ENCODE results near the gene CHRNG.

CHRNG gene, protein sequence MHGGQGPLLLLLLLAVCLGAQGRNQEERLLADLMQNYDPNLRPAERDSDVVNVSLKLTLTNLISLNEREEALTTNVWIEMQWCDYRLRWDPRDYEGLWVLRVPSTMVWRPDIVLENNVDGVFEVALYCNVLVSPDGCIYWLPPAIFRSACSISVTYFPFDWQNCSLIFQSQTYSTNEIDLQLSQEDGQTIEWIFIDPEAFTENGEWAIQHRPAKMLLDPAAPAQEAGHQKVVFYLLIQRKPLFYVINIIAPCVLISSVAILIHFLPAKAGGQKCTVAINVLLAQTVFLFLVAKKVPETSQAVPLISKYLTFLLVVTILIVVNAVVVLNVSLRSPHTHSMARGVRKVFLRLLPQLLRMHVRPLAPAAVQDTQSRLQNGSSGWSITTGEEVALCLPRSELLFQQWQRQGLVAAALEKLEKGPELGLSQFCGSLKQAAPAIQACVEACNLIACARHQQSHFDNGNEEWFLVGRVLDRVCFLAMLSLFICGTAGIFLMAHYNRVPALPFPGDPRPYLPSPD

DNA sequence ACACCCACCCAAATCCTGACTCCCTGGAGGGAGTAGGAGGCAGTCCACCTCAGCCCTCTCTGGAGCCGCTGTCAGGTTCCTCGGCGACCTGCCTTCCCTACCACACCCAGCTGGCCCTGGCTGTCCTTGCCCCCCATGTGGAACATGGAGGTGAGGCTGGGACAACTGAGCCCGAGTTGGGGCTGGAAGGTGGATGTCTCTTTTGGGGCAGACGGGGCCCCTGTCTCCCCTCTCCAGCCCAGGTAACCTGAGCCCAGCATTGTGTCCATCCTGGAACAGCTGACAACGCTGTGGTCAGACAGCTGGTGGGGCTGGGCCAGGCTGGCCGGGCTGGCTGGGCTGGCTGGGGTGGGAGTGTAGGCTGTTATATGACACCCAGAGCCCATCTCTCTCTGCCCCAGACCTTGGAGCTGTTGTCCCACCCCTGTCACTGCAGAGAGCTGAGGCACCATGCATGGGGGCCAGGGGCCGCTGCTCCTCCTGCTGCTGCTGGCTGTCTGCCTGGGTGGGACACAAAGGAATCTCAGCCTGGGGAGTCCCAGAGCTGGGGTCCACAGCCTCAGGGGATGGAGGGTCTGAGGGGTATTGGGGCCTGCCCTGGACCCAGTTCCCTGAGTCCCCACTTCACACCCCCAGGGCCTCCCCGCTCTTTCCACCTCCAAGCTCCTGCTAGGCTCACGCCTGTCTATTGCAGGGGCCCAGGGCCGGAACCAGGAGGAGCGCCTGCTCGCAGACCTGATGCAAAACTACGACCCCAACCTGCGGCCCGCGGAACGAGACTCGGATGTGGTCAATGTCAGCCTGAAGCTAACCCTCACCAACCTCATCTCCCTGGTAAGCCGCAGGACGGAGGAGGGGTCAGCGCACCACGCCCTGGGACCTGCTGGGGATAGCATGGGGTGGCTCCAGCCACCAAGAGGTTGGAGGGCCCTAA lies at the start of gene CHRNG:
Gene CHRNG (plus strand): TSS at position 395 of the 934 bp plus-strand sequence. CDS start 56 bp downstream, at position 451.
- no peak for DNase-seq (ENCODE audit: low read depth, low spot score)

DNA sequence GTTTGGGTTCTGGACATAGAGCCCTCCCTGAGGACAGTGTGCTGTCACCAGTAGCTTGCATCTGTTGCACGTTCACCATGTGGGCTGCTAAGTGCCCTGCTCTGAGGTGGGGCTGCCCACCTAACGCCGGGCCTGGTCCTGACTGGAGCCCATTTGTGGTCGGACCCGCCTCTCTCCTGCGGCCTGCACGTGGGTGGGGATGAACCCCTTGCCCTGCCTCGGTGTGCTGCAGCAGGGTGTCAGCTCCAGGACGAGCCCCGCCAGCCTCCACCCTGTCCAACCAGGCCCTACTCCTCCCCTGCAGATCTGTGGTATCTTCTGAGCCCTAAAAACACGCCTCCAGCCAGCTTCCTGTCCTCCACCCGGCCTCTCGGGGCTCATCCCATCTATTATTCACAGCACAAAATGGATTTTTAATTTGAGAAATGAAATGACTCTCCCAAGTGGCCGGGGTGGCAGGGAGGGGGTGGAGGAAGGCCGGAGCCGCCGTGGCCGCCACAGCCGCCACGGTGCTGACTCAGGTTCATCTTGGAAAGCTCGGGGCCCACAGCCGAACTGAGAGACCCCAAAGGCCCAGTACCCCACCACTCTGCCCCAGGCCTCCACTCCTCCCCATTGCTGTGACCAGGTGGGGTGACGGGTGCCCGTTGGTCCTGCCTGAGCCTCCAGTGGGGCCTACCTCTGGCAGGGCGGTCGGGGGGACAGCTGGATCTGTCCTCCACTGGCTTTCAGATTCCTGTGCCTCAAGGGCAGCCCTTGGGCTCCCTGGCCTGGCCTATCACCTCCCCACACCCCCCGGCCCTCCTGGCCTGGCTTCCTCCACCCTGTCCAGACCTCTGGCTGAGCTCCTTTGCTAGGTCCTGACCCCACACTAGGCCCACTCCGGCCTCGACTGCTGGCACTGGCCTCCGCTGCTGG lies 49.0 kb upstream of the CHRNG start:
- no peak for DNase-seq (ENCODE audit: low read depth, low spot score)

DNA sequence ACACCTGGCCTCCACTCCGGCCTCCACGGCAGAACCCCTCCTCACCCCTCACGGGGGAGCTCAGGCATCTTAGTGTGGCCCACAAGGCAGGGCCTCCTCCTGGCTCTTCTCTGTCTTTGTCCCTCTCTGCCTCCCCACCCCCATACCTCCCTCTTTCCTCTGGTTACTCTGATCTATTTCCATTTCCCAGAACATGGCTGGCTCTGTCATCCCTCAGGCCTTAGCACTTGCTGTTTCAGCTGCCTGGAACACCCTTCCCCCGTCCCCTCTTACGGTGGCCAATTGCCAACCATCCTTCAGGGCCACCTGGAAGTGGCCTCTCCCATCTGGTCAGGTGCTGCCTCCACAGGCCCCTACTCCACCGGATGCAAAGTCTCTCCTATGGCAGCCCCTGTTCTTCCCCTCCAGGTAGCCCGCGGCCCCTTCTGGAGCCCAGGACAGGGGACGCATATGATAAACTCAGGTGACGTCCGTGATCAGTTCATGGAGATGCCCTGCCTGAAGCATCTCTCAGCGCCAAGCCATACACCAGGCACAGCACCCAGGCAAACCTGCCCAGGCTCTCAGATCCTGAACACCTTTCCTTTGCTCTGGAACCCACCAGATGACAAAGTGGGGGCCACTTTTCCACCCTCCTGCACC lies 48.2 kb upstream of the CHRNG start:
- no peak for DNase-seq (ENCODE audit: low read depth, low spot score)

DNA sequence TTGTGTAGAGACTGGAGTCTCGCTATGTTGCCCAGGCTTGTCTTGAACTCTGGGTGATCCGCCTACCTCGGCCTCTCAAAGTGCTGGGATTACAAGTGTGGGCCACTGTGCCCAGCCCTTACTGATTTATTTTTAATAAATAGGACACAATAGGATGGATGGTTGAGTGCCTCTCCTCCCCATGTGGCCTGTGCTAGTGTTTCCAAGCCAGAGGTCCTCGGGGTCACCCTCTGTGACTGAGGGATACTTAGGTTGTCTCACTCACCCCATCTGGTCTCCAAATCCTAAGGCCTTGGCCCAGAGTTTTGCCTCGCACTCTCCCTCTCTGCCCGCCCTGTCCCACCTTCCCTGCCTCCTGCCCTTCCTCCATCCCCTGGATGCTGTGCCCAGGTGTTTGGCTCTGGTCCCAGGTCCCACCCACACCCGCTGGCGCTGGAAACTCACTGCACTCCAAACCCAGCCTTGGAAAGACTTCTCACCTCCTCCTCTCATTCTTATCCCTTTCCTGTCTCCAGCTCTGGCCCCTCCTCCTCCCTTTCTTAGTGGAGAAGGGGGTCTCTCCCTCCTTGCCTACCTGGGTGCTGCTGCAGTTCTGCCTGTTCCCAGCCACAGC lies 47.1 kb upstream of the CHRNG start:
- no peak for DNase-seq (ENCODE audit: low read depth, low spot score)

DNA sequence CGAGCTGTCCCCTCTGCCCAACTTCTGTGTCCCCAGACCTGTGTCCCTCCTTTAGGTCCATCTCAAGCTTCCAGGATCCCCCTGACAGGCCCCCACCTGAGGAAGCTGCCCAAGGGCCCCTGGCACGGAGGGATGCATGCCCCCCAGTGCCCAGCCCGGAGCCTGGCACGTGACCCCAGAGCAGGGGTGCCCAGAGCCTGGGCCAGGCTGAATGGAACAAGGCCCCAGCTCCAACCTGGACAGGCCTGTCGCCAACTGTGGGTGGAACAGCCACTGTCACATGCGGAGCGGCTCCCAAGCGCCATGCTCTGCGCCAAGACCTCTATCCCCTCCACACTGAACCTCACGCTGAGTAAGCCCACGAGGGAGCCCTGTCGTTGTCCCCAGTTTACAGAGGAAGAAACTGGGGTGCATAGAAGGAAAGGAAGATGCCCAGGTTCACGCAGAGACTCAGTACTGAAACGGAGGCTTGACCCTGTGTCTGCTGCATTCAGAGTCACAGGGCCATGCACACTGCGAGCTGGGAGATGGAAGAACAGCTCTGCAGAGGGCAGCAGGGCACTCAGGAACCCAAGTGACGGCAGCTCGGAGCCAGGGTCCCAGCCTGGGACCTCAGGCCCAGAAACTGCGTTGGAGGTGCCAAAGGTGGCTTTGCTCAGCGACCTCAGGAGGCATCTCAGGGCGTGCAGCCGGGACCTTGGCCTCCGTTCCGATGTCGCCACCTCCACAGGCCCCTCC lies 46.4 kb upstream of the CHRNG start:
- no peak for DNase-seq (ENCODE audit: low read depth, low spot score)

DNA sequence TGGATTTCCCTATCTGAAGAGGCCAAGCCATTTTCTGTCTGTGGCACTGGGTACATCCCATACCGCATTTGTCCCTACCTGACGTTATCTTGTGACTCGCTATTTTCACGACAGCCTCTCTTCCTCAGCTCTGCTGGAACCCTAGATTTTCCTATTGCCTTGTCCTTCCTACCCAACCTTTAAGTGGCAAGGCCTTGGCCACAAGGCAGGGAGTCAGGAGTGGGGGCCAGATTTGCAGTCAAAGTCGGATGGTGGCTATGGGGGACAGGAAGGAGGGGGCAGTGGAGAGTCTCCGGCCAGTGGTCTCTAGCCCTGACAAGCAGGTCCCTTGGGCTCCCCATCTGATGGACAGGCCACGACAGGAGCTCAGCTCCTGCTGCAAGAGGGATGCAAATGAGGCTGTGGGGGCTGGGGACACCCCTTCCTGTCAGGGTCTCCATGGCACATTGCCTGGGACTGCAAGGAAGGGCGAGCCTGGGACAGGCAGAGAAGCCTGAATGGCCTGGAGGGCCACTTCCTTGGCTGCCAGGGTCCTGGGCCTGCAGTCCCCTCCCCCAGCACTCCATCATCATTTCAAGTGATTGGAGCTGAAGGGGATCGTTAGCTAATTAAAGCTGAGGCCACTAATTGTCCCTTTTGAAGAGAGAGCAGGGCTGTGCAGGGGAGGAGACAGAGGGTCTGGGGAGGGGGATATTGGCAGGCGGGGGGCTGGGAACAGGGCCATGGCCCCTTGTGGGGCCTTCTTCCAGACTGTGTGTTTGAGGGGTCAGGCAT lies 45.6 kb upstream of the CHRNG start:
- no peak for DNase-seq (ENCODE audit: low read depth, low spot score)

DNA sequence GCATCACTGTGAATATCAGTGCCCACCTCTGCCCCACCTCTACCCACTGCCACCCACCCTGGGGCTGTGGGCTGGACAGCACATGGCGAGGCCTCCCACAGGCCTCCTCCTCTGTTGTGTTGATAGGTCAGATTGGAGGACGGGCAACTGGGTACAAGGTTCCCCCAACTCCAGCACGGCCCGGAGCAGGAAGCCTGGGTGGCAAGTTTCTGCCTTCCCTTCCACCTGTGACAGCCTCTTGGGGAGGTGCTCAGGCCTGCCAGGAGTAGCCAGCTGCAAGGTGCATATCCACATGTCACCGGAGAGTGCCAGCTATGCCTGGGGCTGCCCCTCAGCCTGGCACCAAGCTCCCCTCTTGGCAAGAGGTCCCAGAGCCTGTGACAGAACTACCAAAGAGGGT lies 45.0 kb upstream of the CHRNG start:
- DNase-seq (ENCODE audit: low read depth, low spot score), result no peak

DNA sequence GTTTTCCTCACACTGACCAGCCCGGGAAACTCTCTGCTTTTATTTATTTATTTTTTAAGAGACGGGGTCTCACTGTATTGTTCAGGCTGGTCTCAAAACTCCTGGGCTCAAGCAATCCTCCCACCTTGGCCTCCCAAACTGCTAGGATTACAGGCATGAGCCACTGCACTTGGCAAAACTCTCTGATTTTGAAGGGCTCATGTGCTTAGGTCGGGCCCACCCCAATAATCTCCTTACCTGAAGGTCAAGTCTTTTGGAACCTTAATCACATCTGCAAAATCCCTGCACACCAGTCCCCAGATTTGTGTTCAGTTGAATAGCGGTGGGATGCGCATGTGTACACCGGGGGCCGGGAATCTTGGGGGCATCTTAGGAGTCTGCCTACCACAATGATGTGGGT lies 44.2 kb upstream of the CHRNG start:
- DNase-seq (ENCODE audit: low read depth, low spot score), result no peak

DNA sequence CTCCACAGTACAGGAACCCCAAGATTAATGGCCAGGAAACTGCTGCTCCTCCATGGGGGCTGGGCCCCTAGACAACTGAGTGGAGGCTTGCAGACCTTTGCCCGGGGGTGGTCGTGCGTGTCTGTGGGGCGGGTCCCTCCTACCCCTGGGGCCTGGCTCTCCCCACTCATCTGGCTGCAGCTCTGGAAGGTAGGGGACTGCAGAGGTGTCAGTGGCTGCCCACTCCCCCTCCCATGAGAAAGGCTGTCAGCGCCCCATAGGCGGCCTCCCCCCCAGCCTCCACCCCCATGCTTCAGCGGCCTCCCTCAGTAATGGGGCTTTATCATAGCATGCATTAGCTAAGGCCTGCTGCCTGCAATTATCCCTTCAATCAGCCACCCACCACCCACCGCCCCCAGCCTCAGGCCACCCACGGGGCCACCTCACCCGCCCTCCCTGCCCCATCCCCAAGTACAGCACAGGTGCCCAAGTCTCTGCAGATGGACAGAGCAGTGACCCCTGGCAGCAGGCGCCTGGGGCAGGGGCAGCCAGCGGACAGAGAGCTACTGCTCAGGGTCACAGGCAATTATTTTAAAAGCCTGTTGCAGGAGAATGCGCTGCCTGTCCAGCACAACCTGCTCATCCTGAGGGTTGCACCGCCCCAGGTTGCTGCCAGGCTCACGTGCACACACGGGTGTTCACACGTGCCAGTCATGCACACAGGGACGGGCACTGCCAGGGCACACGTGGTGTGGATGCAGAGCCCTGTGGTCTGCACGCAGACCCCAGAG lies 42.8 kb upstream of the CHRNG start:
- no peak for DNase-seq (ENCODE audit: low read depth, low spot score)

DNA sequence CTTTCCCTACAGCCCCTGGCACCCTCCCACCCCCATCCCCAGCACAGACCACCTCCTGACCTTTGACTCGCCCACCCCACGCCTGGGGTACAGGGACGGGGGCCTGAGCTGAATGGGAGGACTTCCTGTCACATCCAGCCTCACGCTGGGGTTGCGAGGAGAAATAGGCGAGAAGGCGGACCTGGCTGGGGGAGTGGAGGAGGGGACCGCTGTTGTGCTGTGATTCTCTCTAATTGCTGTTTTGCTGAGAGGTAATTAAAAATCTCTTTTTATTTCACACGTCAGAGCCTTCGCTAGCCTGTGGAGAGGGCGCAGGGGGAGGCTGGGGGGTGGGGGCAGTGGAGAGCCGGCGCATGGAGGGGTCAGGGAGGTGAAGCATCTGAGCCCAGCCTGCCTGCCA lies 42.1 kb upstream of the CHRNG start:
- no peak for DNase-seq (ENCODE audit: low read depth, low spot score)

DNA sequence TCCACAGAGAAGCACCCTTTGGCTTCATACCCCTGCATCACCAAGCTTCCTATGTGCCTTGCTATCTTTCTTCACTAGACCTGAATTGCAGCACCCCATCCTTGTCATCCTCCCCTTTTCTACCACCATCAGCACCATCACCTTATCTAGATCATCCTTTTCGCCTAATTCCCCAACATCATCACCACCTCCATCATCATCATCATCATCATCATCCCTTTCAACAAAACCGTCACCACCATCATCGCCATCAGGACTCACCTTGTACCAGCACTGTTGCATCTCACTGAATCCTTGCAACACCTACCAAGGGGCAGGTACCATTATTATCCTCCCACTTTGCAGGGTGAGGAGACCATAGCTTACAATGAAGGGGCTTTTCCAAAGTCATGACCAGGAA lies 41.0 kb upstream of the CHRNG start:
- no peak for DNase-seq (ENCODE audit: low read depth, low spot score)

DNA sequence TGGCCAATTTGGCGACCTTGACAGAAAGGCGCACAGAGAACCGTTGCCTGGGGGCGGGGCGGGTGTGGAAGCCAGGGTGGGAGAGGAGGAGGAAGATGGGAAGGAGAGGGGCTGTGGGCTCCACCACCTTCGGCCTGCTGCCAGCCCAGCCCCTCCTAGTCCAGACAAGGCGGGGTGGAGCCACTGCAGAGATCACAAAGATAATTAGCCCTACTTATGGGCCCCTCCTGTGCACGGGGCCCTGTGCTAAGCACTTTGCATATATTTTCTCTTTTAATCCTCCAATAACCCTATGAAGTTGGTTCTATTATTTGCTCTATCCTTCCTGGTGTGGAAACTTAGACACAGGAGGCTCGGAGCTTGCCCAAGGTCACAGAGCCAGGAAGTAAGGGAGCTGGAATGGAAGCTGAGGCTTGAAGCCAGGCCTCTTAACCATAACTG lies 38.1 kb upstream of the CHRNG start:
- DNase-seq (ENCODE audit: low read depth, low spot score), result no peak

DNA sequence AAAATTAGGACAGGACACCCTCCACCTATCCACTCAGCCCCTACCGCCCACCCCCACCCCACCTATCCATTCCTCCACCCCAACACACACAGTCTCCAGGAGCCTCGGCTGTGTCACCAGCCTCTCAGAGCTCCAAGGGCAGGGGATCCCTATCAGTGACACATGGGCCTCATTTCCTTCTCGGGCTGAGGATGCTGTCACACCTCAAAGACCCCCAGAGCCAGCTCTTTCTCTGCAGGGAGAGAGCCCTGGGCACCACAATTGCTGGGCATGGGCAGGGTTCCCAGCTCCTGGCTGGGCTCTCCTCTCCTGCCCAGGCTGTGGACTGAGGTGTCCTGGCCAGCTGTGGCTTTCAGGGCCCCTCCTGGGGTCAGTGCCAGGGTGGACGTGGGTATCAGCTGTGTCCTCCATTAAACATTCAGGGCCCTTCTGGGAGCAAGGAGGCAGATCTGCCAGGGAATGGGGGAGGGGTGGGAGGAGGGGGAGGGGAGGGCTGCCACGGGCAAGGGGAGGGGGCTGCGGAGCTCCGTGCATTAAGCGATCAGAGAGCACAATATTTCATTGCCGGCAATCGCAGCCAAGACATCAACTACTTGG lies 37.6 kb upstream of the CHRNG start:
- no peak for DNase-seq (ENCODE audit: low read depth, low spot score)

DNA sequence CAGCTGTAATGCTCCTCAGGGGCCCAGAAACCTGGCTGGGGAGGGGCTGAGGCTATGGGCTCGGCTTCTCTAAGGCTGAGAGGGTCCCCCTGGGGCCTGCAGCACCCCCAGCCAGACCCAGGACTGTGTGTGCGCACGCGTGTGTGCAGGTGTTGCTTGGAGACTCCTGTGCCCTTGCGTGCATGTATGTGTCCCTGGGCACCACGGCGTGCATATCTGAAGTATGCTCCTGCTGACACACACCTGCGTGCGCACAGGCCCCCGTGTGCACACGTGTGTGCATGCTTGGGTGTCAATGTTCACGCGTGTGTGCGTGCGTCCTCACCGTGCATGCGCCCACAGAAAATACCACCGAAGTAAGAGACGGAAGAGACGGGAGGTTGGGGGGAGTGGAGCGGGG lies 37.0 kb upstream of the CHRNG start:
- DNase-seq (ENCODE audit: low read depth, low spot score), result no peak

DNA sequence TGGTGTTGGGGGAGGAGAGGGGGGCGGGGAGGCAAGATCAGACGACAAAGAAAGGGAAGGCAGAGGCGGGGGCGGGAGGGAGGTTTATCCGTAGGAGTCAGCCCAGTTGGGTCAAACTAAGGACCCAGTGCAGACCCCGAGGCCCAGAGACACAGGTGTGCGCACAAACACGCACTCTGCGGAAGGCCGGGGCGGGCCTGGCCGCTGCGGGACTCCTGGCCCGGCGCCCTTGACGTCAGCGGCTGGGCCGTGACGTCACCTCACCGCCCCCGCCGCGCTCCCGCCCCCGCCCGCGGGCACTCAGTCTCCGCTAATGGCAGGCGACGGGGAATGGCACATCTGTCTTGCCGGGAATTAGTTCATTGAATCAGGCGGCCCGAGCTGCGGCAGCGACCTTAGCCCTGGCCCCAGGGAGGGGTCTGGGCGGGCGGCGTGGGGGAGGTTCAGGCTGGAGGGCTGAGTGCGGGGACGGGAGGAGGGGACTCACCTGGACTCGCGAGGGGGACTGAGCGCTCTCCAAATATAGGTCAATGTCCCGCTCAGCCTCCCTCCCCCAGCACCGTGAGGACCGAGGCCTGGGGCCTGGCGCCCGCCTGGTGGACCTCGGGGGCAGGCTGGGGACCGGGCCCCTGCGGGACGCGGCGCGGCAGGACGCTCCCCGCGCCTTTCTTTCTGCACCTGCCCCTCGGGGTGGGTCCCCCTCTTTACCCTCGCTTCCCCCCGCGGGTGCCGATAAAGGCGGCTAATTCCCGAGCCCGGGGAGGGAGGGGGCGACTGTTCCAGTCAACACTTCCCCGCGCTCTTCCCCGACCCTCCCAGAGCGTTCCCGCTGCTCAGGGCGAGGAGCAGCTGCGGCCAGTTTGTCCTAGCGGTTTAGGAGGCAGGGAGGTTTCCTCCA lies 36.3 kb upstream of the CHRNG start:
- DNase-seq (ENCODE audit: low read depth, low spot score), result no peak

DNA sequence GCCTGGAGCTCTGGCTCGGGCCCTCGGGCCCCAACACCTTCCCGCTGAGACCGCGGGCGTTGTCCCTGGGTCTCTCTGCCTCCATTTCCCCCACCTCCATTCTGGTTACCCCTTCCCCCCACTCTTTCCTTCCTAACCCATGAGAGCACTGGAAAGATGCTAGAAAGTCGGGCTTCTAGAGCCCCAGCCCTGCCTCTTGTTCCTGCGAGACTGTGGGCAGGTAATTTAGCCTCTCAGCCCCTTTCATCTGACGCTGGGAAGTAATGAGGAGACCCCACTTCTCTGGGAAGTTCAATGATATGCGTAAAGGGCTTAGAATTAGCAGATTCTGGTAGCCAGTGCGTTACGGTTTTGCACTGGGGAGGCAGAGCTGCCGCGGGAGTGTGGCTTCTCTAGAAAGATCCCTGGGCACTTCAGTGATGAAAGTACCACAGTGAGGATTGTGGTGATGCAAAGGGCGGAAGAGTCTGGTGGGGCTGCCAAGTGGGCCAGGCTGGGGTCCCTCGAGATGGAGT lies 35.6 kb upstream of the CHRNG start:
- no peak for DNase-seq (ENCODE audit: low read depth, low spot score)
